NCI-H1436 (cell line): ENCODE data around the gene ARL6.

ENCODE experiments used
- DNase-seq: peaks from one replicate; lab custom pipeline; 2025; lab: John Stamatoyannopoulos, UW

The ARL6 gene, protein sequence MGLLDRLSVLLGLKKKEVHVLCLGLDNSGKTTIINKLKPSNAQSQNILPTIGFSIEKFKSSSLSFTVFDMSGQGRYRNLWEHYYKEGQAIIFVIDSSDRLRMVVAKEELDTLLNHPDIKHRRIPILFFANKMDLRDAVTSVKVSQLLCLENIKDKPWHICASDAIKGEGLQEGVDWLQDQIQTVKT

DNA sequence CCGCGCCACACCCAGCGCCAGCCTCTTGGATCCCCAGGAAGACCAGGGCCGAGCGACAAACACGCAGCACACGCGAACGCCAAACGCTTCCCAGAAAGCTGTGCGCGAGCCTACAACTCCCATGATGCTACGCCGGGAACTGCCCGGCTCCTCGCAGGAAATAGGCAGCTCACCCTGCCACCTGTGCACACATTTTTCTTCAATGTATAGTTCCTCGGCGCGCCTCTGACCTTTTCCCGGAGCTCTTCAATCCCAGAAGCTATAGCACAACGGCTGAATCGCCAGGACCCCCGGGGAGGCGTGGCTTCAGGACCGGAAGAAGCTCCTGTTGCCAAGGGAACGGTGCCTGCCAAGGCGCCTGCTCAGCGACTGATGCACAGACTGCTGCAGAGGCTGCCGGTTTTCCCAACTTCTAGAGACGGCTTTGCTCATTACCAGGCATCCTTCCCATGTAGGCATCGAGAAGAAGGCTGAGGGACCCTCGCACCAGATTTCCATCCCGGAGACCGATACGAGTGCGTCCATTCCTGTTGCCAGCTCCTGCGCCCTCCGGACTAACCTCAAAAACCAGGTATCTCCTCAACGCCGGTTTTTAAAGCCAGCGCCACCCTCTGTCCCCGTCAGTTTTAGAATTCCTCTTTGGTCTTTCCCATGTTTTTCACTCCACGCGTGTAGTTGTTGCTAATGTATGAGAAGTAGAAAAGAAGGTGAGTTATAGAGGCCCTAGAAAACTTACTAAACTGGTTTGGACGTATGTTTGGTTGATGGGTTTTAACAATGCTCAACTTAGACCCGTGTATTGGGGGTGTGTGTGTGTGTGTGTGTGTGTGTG lies at the start of gene ARL6:
Gene ARL6 (plus strand): TSS at position 352 of the 832 bp plus-strand sequence. CDS start 3,350 bp downstream, outside the sequence.
- DNase-seq = peak; percentile 80

DNA sequence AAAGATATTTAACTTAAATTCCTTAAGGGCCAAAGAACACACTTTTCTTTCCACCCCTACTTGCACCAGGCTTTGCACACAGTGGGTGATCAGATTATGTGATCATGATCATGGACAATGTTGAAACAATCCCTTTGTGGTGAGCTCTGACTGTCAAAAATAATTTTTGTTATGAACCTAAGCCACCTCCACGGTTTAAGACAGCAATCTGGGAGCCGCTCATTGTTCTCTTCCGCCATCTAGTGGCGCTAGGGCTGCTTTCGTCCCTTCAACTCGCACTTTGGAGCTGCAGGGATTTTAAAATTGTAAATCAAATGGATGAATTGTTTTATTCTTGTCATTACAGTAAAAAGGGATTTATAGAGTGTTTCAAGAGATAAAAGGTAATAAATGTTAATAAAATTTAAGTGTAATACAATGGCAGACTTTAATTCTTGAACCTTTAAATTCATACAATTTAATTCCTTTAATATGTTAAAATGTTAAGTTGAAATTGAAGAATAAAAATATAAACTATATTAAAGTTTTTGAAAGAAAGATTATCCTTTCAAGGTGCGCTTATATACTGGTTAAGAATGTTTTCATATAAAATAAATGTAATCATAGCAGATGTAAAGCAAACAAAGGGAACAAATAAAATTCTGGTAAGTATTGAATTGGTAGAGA lies 45.3 kb upstream of the ARL6 start:
- peak; percentile 85 for DNase-seq

DNA sequence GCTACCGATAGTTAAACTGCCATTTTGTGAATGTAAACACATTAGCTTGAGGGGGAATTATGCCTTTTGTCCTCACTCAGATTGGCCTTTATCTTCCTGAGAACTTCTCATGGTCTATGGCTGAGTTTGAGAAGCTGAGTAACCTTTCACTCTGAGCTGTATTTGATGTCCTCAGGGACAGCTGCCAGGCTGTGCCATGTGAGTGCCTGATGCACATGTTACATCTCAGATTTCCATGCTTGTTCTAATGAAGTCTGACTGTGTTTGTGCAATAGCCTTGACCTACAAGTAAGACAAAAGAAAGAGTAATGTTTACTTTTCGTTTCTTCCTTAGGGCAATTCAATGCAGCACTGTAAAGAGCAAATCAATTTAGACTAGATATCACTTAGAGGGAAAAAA lies 44.1 kb upstream of the ARL6 start:
- DNase-seq = peak; percentile 83

DNA sequence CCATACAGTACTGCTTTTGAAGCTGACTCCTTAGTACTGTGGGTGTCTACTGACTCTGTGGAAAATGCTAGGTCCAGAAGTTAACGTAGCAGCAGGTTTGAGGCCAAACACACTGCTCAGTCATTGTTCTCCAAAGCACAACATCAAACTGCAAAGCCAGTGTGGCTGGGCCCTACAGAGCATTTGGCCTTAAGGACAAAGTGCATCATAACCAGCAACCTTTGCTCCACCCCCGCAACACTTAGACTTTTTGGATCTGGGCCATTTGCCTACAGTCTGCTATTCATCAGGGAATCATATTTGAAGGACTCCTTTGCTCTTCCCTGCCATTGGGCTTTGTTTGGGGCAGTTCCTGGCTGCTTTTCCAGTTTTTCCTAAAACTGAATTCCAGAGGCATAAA lies 43.1 kb upstream of the ARL6 start:
- no peak for DNase-seq

DNA sequence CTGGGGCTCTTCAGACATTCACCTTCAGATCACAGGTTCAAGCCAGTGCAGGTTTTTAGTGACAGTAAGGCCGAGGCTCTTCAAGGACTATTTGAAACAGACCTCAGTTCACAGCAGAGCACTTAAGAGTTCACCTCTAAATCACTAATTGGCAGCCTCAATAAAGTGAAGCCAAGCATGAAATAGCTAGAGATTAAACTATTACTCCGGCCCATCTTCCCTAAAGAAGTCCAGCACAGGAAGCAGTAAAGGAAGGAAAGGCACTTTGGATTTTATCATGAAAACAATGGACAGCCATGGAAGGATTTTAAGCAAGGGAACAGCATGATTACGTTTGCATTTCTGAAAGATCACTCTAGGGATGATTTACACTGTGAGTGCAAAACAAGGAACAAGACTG lies 27.6 kb upstream of the ARL6 start:
- DNase-seq = no peak

DNA sequence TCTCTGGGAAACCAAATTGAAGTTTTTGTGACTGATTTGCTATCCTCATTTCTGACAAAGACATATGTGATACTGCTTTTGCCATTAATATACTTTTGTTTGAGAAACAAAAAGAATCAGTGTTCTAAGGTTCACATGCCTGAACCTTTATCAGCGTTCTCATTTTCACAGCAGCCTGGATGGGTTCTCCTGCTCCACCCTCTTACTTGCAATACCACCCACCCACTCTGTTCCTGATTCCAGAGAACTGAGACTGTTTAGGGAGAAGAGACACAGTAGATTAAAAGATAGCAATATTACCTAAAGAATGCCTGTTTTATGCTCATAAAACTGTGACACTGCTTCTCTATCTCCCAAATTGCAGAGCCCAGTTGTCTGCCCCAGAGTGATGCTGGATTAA lies 25.8 kb upstream of the ARL6 start:
- DNase-seq = no peak

DNA sequence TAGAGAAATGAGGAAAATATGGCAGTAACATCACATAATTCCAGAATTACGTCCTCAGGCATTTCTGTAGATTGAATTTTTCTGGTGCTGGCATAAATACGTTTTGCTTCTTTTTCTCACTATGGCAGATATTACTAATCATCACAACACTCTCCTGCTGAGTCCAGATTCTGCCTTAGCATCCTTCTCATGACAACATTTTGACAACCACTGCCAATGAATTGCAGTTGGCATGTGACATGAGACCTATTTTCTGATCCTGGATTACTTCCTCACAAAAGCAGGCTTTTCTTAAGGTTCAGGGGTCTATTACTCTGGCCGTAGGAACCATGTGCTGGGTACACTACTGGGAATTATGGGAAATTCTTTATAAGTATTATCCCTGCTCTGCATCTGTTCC lies 22.5 kb upstream of the ARL6 start:
- no peak for DNase-seq

DNA sequence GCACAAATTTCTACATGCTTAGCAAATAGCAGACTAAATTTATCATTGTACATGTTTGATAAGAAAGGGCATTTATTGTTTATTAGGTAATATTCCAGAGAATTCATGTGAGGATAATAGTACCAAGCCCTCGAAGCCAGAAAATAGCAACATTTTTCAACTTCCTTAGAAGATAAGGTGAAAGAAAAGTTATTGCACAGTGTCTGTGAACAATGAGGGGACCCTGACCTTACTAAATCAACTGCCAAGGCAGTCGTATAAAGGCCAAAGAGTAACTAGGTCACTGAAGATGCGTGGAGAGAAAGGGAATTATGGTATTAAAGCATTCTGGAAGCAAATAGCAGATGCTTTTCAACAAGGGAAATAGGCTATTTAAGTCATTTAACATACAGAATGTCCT lies 20.3 kb upstream of the ARL6 start:
- no peak for DNase-seq

DNA sequence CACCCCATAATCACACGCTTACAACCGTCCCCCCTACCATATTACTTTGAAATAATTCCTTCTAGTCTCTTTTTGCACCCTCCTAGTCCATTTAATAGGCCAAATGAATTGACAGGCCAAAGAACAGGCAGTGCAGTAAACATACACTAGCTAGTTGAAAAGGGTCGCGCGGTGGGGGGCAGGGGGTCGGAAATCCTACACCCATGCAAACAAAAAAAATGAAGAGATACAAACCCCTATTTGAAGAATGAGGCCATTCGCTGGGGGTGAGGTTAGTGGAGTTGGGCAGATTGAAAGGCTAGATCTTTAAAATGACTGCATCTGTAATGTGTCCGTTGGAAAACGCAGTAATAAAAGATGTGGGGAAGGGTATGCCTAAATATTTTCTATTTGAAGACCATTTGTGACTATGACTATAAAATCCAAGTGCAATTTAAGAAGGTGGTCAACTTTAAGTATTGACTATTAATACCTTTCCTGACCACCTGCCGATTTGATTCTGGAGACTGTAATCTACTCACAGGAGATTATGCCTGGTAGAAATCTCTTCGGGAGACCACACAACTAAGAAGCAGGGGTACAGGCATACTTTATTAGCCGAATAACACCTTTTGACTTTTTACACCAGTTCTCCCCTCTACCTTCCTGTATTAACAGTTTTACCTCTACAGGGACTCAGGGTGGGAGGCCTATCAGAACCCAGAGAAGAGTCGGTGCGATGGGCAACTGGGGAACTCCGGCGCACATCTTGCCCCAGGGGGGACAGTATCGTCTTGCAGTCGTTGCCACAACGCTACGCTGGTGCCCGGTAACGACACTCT lies 762 bp upstream of the ARL6 start:
- no peak for DNase-seq

DNA sequence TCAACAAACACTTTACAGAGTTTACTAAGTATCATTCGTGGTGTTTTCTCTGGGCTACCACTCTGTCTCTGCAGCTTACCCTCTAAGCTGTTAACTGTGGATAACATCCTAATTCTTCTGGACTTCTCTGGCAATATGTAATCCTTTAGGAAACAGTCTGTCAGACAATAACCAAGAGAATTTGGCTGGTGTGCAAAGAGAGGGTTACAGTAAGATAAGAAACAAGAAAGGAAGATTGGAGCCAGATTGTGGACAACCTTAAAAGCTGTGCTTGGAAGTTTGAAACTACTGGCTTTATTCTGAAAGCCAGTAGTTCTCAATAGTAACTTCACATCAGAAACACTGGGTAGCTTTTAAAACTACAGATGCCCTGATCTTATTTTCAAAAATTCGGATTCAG lies 778 bp downstream of the ARL6 start:
- DNase-seq = no peak

DNA sequence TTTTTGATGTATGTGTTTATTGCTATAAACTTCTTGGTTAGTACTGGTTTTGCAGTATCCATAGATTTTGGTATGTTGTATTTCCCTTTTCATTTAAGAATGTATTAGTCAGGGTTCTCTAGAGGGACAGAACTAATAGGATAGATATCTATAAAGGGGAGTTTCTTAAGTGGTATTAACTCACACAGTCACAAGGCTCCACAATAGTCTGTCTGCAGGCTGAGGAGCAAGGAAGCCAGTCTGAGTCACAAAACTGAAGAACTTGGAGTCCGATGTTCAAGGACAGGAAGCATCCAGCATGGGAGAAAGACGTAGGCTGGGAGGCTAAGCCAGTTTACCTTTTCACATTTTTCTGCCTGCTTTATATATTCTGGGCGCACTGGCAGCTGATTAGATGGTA lies 8.4 kb downstream of the ARL6 start:
- no peak for DNase-seq

DNA sequence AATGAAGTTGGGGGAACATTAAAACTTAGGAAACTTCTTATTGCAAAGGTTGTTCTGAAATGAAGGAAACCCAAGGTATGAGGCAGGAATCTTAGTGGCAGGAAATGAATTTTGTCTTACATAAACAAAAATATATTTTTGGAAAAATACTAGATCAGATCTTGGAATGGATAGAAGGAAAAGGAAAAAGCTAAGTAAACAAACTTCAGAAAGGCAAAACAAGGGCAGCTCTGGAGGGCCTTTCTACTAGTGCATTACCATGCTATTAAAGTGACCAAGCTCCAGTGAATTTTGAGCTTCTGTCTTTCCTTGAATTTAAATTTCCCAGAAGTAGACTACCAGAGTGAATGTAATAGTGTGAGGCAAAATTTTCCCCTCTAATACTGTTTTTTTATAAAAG lies 13.6 kb downstream of the ARL6 start:
- DNase-seq = no peak

DNA sequence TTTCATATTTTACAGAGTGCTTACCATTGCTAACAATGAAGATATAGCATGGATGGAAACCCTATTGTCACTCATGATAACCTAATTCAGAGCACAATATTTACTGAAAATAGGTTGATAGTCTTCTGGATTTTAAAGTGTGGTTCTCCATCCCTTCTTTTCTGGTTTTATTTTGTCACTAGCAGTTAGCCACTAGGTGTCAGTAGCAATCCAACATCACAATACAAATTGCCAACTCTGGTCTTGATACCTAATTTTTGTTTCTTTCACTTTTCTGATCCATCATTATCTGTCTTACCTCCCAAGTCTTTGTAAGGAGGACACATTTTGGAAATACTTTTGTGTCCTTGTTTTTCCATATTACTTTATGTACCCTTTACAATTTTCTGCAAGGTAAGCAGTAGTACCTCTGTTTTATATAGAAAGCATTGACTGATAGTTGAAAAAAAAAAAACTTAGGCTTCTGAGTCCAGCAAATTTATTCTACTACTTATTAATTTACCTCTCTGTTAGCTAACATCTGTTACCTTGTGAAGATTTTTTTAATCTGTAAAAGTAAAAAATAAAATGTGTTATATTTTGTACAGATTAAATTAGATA lies 29.0 kb downstream of the ARL6 start:
- peak; percentile 59 for DNase-seq

DNA sequence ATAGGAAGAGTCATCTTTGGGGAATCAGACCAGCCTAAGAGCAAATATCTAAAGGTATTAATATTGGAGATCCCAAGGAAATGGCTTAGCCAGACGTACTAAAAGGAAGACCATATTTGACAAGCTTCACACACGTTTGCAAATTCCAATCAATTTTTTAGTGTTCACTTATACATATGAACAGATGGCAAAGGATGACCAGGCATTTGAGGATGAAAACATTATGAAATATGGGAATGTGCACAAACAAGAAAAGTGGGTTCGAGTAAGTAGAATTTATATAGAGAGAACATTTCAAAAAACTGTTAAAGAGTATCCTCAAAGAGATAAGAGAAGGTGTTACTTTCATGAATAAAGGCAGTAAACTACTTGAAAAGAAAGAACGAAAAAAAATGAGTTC lies 31.4 kb downstream of the ARL6 start:
- no peak for DNase-seq

DNA sequence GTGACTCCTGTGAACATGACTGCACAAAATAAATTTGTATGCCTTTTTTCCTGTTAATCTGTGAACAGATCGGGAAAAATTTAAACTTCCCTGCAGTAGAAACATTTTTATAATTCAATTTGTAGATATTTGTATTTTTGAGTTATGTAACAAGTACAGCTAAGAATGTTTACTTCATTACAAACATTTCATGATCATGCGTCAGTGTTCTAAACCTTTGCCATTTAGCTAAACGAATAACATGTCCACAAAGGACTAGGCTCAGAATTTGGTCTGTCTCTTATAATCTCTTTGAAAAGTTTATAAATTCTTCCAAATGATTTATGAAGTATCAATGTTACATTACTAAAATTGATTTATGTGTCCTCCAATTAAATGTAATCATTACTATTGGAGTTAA lies 39.9 kb downstream of the ARL6 start:
- DNase-seq = no peak

DNA sequence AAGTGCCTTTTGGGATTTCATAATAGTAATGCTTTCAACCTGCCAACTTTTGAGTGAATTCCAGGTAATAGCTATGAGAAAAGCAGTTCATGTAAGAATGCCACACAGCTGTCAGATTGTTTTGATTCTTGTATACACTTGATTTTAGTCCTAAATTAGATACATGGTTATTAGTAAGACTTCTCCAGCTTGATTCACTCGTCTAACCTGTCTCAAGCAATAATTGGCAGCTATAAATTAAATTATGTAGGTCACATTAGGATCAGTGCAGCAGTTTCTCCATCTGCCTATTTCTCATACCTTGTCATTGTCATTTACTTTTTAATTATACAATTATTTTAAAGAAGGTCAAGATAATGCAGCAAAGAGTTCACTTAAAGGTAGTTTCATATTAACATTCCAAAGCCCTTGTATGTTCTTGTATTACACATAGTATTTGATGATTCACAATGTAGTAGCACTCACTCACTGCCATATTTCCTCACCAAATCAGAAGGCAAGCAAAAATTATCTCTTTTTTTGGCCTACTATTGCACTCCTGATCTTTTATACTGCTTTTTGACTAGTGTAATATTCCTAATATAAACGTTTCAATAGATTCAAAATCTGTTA lies 46.3 kb downstream of the ARL6 start:
- DNase-seq = no peak

DNA sequence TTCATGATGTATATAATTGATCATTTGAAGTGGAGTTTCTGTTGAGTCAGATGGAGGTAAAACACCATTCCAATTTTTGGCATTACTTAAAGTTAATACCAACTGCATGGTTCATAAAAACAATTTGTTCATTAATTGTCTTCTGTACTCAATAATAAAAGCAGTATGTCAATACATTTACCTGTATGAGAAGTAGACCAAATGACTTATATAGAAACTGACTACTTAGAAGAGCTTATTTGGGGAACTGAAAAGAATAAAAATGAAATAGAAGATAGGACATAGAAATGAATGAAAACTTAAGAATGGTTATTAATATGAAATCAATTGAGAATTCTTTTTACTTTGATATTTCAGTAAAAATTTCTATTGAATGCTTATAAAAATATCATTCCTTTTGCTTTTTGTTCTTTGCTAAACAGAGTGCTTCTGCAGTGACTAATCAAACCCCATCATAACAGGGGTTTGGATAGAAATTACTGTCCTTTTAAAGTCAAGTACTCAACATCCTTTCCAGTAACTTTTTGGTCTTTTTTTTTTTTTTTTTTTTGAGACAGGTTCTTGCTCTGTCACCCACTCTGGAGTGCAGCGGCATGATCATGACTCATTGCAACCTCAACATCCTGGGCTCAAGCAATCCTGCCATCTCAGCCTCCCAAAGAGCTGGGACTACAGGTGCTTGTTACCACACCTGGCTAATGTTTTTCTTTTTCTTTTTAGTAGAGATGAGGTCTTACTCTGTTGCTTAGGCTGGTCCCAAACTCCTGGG lies 50.8 kb downstream of the ARL6 start:
- DNase-seq = no peak

DNA sequence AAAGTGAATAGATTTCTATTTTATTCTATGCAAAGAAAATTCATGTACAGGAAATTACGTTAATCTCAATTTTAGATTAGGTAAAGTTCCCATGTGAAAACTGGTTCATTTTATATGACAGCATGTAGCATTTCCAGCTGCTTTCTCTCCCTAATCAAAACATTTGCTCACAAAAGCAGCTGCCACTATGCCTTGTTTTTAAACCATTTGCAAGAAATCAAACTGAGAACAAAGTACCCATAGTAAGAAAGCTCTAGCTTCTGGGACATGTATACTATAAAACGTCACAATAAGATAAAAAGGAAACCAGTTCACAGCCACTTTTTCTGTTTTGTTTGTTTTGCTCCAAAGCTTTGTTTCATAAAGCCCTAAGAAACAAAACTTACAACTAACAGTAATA lies 52.3 kb downstream of the ARL6 start:
- DNase-seq = no peak

DNA sequence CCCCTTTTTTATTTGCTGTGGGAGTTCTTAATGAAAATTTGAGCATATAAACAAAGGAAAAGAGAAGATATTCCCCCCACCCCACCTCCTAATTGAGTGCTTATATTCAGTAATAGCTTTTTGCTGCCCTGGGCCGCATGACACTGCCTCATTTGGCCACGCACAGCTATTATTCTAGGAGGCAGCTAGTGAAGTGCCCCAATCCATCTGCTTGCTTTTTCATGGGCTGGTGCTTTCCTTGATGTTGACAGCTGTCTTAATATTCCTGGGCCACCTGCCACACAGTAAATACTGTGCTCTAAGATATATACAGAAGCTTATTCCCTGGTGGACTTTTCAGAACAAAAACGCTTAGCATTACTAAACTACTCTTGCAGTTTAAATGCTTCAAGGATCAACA lies 53.4 kb downstream of the ARL6 start:
- peak; percentile 95 for DNase-seq

DNA sequence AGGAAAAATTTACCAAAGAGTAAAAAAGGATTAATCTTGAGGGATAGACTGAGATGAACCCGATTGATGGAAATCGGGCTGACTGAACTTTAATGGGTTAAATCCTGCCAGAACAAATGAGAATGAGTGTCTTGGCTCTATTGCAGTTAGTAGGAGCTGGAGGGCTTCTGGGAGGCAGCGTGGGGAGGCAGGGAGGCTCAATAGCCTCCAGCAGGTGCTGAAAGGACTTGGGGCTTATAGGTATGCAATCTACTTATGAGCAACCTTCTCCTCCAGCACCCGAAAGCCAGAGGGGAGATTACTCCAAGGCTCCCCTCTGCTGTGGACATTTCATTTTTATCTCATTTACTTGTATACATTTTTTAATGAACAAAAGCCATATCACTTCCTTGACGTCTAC lies 56.2 kb downstream of the ARL6 start:
- DNase-seq = no peak

DNA sequence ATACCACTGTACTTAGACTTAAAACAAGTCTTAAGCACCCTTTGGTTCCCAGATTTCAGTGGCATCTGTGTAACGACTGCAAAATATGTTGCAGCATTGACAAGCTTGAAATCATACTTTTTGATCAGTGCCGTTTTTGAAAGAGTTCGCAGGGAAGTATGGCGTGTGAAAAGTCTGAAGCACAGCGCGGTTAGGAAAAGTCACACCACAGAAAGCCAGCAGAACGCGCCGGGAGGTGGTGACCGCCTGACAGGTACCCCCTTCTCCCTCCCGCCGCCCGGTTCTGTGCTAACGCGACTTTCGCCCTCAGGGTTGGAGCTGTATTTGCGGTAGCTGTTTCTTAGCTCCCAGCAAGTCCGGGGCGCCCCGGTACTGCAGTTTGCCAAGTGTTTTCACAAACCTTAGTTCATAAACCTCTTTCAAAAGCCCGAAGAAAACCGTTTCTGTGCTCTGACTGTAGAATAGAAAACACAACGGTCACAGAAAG lies 56.8 kb downstream of the ARL6 start:
- DNase-seq = no peak
